Effector memory CD8-positive, alpha-beta T cell (primary cell): ENCODE results near the gene AXIN1.
"Not testable (repeated sequence)": the region's sequence is repeated elsewhere in the genome, so short reads cannot be mapped to it uniquely, and the experiment has no call there.

Experiments
- ATAC-seq: fragments of 150-1000 bp; cut with Tn5 transposase; replicated peaks from 2 replicates; pipeline ENCODE4 v1.10.0; 2021; ENCODE audit warnings: mild to moderate bottlenecking, moderate library complexity
- DNase-seq, 3 experiments: peaks; one replicate each; pipeline ENCODE4 v3.0.0; 2021
- H3K27ac Mint-ChIP-seq, 2 donors: one replicate each; pipeline ENCODE4 v1.8.0; 2022; ENCODE audit warnings: mild to moderate bottlenecking in 2 of 2, mixed read lengths in 2 of 2, moderate library complexity in 2 of 2
- H3K27me3 Mint-ChIP-seq, 2 donors: one replicate each; pipeline ENCODE4 v1.8.0; 2022; ENCODE audit warnings: mixed read lengths in 2 of 2
- H3K36me3 Mint-ChIP-seq: one replicate; pipeline ENCODE4 v1.8.0; 2022; ENCODE audit warnings: mild to moderate bottlenecking, moderate library complexity, mixed read lengths; ENCODE audit not compliant: insufficient read depth
- H3K4me1 Mint-ChIP-seq, 2 donors: one replicate each; pipeline ENCODE4 v1.8.0; 2022; ENCODE audit warnings: low read depth in 2 of 2, mixed read lengths in 2 of 2
- H3K4me3 Mint-ChIP-seq, 2 donors: one replicate each; pipeline ENCODE4 v1.8.0; 2022; ENCODE audit warnings: mild to moderate bottlenecking in 2 of 2, mixed read lengths in 2 of 2, moderate library complexity in 2 of 2
- H3K9me3 Mint-ChIP-seq, 2 donors: one replicate each; pipeline ENCODE4 v1.8.0; 2022; ENCODE audit warnings: mixed read lengths in 2 of 2

AXIN1 gene

DNA sequence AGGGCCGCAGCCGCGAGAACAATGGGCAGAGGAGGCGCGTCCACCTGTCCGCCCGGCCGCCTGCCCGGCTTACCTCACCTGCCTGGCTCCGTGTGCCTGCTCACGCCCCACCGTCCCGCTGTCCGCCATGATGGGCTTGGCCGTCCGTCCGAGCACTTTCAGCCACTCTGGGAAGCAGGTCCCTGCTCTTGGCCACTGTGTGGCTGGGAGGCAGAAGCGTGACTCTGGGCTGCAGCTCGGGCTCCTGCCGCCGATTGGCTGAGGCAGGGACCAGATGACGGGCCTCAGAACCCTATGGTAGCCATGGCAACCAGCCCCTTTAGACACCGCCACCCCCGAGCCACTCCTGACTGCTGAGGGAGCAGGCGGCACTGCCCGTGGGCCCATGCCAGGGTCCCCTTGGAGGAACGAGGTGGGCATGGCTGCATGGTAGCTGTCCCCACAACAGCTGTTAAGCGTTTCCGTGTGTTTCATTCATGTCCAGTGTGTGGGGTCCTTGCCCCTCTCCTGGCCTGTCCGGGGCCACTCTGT lies 8.9 kb upstream of the AXIN1 start:
- Mint-ChIP-seq H3K27ac (no peak overlapping the region), H3K4me1 (peaks cover 5 to 8% of the 10 kb centered on the region in 2 donors), H3K4me3 (no peak overlapping the region), H3K27me3 (peaks cover 0 to 7% of the 10 kb centered on the region in 2 donors), H3K9me3 (no peaks in the 10 kb centered on the region), H3K36me3 (peaks cover 7% of the 10 kb centered on the region)
- DNase-seq (no peak), ATAC-seq (no peak)

DNA sequence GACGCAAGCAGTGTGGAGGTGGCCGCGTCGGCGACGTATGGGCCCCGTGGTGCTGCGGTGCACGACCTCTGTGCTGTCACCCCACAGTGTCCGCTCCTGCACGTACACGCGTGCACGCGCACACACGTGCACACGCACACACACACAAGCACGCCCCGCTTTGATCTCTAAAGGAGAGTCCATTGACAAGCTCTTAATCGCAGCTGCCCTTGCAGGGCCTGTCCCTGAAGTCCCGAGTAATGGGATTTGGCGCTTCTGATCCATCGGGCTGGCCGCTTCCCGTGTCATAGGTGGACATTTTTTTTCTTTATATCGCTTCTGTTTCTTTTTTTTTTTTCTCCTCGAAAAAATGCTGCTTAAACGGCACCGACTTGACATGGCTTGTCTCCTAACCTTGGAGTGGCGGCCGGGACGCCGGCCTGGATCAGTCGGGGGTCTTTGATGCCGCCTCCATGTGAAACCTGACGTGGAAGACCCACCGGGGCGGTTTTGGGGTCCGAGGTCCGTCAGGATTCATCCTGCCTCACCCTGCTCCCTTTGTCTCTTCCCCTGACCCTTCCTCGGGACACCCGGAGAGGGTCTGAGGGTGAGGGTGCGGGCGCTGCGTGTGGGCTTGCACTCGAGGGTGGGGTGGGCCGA lies 8.3 kb upstream of the AXIN1 start:
- H3K4me1 Mint-ChIP-seq = peaks cover 5 to 9% of the 10 kb centered on the region in 2 donors
- H3K4me3 Mint-ChIP-seq = no peak overlapping the region
- H3K9me3 Mint-ChIP-seq = no peaks in the 10 kb centered on the region
- ATAC-seq (no peak), DNase-seq (no peak)
- no peak overlapping the region for H3K27ac Mint-ChIP-seq
- peaks cover 0 to 7% of the 10 kb centered on the region in 2 donors for H3K27me3 Mint-ChIP-seq
- H3K36me3 Mint-ChIP-seq = peaks cover 7% of the 10 kb centered on the region

DNA sequence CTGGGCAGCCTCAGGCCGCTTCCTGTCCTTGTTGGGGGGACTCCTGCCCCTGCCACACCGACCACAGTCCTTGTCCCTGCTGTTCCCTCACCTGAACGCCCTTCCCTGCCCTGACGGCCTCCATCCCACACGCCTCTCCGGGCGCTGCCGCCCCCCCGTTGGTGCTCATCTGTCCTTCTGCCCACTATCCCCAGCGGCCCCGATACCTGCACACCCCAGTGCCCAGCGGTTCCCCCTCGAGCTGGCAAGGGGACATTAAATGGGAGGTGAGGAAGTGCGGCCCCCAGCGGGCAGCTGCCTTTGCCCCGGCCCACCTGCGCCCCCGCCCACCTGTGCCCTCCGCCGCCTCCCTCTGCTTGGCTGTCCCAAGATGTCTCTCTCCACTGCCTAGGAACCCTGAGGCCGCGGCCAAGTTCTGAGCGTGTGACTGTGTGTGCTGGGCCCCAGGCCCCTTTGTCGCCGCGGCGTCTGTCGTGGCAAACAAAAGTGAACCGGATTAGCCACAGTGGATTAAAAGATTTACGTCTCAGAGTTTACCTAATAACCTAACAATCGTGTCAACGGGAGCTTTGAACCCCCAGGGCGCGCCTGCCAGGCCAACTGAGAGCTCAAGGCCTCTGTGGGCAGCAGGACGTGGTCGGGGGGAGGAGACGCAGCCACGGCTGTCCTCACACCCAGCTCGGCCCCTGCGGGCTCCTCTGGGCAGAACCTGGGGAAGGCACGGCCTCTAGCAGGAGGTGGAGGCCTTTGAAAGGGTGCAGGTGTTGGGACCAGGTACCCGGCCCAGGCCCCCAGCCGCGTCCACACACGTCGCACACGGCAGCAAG lies 7.6 kb upstream of the AXIN1 start:
- H3K27me3 Mint-ChIP-seq = peaks cover 0 to 7% of the 10 kb centered on the region in 2 donors
- H3K36me3 Mint-ChIP-seq = peaks cover 7% of the 10 kb centered on the region
- no peak overlapping the region for H3K27ac Mint-ChIP-seq
- DNase-seq = no peak
- no peaks in the 10 kb centered on the region for H3K9me3 Mint-ChIP-seq
- peaks cover 12% of the 10 kb centered on the region in 2 donors for H3K4me1 Mint-ChIP-seq
- no peak overlapping the region for H3K4me3 Mint-ChIP-seq
- no peak for ATAC-seq

DNA sequence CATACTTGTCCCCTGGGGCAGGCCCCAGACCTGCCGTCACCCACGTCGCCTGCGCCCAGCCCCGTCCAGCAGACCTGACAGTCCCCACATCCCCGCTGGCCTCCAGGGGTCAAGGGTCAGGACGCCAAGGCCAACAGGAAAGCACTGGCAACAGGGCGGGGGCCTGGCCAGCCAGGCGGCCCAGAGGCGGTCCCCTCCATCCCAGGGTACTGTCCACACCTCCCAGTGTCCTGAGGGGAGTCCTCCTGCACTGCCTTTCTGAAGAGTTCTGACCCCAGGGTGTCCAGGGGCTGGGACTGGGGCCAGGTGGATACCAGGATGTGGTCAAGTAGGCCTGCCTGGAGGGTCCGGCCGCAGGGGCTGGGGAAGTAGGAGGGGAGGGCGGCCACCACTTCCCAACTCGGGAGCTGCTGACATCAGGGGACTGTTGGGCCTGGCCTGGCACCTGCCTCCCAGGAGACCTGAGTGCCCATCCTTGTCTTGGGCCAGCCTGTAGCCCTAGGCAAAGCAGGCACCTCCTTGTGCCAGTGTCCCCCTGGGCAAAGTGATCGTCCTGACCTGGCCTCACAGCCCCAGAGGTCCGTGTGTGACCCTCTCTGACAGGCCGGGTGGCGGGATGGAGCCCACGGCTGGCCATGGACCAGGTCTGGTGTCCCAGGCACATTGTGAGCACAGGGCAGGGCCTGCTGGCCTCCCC lies 6.7 kb upstream of the AXIN1 start:
- Mint-ChIP-seq H3K4me1 (peaks cover 18 to 19% of the 10 kb centered on the region in 2 donors), H3K9me3 (no peaks in the 10 kb centered on the region), H3K36me3 (peaks cover 7% of the 10 kb centered on the region), H3K27ac (peak overlapping the region in 1 of 2 donors; percentile 35), H3K27me3 (peaks cover 0 to 7% of the 10 kb centered on the region in 2 donors), H3K4me3 (no peak overlapping the region)
- ATAC-seq (no peak), DNase-seq (no peak)

DNA sequence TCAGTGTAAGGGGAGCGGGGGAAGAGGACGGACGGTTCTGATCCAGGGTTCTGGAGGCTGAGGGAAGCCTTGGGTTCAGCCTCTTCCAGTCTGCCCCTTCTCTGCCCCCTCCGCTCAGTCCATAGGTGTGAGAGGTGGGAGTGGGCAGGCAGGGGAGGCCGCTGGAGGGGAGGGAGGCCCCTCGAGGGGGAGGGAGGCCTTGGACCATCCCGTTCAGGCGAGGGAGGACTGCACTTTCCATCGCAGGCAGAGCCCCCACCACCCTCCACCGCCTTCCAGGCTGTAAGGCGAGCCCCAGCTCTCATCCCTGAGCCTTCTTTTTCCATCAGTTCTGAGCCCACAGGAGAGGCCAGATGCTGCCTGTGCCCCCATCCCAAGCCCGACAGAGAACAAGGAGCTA lies 4.2 kb upstream of the AXIN1 start:
- Mint-ChIP-seq H3K36me3 (peaks cover 3% of the 10 kb centered on the region), H3K27ac (no peak overlapping the region), H3K9me3 (no peaks in the 10 kb centered on the region), H3K4me1 (peaks cover 17 to 20% of the 10 kb centered on the region in 2 donors), H3K4me3 (no peak overlapping the region), H3K27me3 (no peaks in the 10 kb centered on the region)
- DNase-seq (no peak), ATAC-seq (no peak)

DNA sequence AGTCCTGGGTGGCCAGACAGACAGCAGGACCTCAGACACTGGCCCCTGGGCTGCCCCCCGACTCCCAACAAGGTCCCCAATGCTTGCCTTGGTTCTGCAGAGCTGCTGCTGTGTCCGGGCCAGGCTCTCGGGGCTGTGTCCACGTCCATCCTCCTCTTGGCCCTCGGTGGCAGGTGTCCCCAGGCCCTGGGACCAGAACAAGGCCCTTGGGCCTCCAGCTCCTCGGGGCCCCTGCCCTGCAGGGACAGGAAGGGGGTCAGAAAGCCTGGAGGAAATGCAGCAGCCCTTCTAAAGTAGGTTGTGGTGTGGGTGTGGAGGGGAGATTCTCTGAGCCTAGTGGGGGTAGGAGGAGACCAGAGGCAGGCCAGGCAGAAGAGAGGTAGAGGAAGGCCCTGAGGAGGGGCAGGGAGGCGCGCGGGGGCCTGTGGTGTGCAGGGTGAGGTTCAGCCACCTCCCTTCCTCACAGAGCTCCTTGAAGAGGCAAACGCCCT lies 2.5 kb upstream of the AXIN1 start:
- peak; percentile 55 for ATAC-seq
- H3K4me3 Mint-ChIP-seq = peak overlapping the region; percentile 74 to 83
- H3K27me3 Mint-ChIP-seq = no peaks in the 10 kb centered on the region
- H3K27ac Mint-ChIP-seq = peak overlapping the region; percentile 73 to 90
- peaks cover 9% of the 10 kb centered on the region for H3K36me3 Mint-ChIP-seq
- no peaks in the 10 kb centered on the region for H3K9me3 Mint-ChIP-seq
- peaks cover 22 to 30% of the 10 kb centered on the region in 2 donors for H3K4me1 Mint-ChIP-seq
- DNase-seq = peak; percentile 59 to 65 (median 60)

DNA sequence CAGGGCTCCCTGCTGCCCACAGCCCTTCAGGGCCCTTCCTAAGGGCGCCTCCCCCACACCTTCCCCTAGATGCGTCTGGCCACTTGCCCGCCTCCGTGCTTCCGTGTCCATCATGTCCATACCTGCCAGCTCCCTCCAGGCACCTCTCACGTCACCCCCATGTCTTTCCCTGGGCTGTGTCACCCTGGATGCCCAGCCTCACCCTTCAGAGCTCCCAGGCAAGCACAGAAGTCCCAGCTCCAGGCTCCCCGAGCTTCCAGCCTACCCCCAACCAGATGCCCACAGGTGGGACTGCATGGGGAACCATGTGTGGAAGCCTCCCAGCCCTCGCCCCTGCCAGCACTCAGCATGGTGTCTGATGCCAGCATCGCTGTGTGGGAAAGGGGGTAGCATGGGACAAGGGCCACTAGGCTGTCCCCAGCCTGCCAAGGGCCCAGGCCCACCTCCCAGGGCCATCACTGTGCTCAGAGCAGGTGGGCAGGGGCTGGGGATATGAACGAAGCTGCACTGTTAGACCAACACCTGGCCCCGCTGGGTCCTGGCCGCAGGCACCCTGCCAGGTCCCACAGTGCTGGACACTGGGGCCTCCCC lies 1.9 kb upstream of the AXIN1 start:
- no peaks in the 10 kb centered on the region for H3K9me3 Mint-ChIP-seq
- peaks cover 27 to 35% of the 10 kb centered on the region in 2 donors for H3K4me1 Mint-ChIP-seq
- DNase-seq = no peak
- peak overlapping the region; percentile 74 to 83 for H3K4me3 Mint-ChIP-seq
- H3K27ac Mint-ChIP-seq = peak overlapping the region; percentile 73 to 90
- peaks cover 15% of the 10 kb centered on the region for H3K36me3 Mint-ChIP-seq
- no peak for ATAC-seq
- no peaks in the 10 kb centered on the region for H3K27me3 Mint-ChIP-seq

DNA sequence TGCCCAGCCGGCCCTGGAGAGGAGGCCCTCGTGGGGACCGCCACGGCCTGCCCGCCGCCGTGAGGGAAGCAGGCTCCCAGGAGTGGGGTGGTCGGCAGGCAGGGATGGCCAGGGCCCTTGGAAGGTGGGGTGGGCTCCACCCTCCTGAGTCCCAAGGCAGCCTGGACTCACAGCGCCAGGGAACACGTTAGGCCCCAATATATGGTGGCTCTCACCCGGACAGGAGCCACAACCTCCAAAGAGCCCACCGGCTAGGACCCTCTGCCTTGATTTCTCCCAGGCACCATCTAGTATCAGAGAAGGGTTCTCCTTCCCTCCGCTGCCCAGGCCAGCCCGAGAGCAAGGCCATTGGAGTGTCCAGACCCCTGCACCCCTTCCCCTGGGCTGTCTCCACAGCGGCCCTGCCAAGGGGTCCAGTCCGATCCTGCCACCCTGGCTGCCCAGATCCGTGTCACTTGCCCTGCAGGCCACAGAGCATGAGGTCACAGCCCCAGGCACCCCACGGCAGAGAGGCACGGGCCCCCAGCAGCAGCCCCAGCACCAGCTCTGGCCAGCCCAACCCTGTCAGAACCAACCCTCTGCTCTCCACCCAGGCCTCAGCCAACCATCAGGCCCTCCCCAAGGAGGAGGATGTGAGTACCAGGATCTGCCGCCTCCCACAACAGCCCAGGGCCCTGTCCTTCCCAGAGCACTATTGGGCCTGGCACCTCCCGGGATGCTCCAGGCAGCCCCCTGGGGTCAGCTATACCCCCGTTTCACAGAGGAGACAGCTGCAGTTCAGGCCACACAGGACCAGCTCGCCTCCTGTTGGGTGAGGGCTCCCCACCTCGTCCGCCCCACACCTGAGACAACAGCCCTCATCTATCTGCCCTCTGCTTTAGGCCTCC lies 1.1 kb upstream of the AXIN1 start:
- Mint-ChIP-seq H3K9me3 (no peaks in the 10 kb centered on the region), H3K36me3 (peaks cover 16% of the 10 kb centered on the region), H3K4me3 (peak overlapping the region; percentile 74 to 83), H3K27ac (peak overlapping the region in 1 of 2 donors; percentile 73), H3K27me3 (no peaks in the 10 kb centered on the region), H3K4me1 (peaks cover 31 to 37% of the 10 kb centered on the region in 2 donors)
- DNase-seq (peak in 2 of 3 experiments; percentile 15 to 26), ATAC-seq (no peak)

DNA sequence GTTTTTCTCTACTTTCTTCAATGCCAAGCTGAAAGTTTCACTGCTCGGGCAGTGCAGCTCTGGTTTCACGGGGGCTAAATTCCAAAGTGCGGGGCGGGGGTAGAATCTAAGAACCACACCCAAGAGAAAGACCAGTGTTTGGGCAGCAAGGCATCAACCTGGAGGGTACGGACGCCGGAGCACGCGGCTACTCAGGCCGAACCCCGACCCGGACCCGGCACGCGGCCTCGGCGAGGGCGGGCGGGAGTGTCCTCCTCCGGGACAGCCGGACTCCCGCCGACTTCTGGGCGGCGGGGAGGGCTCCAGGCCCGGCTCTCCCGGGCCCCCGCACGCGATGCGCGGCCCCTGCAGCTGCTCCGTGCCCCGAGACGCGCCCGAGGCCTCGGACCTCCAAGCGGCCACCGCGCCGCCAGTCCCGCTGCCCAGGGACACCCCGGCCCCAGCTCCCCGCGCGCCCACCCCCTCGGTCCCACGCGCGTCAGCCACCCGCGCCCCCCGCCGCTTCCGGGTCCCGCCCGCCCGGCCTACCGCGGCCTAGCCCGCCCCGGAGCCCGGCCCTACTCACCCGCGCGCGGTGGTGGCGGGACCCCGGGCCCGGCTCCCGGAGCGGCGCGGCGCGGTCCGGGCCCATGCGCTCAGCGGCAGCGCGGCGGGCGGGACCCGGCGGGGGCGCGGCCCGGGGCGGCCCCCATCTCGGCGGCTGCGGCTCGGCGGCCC lies 561 bp downstream of the AXIN1 start:
- no peaks in the 10 kb centered on the region for H3K9me3 Mint-ChIP-seq
- peak; percentile 23 for ATAC-seq
- peak overlapping the region; percentile 79 to 85 for H3K4me3 Mint-ChIP-seq
- no peak for DNase-seq
- peaks cover 45 to 54% of the 10 kb centered on the region in 2 donors for H3K4me1 Mint-ChIP-seq
- H3K36me3 Mint-ChIP-seq = peaks cover 13% of the 10 kb centered on the region
- H3K27me3 Mint-ChIP-seq = no peaks in the 10 kb centered on the region
- H3K27ac Mint-ChIP-seq = peak overlapping the region; percentile 56 to 86

DNA sequence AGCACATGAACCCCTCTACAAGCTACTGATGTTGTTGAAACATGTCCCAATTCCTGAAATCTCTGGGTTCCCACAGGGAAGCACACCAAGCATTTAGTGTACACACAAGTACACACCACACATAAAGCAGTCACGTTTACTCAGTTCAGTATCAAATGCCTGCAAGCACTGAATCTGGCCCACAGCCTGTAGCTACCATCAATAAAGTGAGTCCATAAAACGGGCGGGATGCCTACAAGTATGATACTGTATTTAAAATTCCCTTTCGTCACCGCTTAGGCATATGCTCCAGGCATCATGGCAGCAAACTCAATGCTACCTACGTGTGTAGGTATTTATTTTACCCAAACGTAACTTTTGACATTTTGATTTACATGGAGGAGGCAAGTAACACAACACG lies 2.3 kb downstream of the AXIN1 start:
- Mint-ChIP-seq H3K4me1 (peaks cover 55 to 66% of the 10 kb centered on the region in 2 donors), H3K4me3 (peak overlapping the region in 1 of 2 donors; percentile 79)
- no peak for ATAC-seq

DNA sequence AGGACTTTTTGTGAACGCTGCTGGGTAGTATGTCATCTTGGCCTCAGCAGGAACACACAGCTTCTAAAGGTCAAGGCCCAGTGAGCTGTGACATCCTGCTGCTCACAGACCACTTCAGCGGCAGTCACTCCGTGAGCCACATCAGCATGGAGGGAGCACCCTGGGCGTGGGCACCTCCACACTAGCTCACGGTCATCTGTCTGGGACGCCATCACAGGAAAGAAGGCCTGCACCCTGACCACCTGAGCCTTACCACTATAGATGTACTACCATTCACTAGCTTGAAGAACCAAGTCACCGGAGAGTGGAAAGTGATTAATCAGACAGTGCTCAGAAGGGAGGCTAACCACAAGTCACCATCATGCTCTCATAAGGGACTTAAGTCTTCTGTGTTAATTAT lies 3.3 kb downstream of the AXIN1 start:
- Mint-ChIP-seq H3K27me3 (no peaks in the 10 kb centered on the region), H3K27ac (peak overlapping the region in 1 of 2 donors; percentile 69), H3K36me3 (peaks cover 29% of the 10 kb centered on the region), H3K9me3 (no peaks in the 10 kb centered on the region), H3K4me1 (peaks cover 56 to 66% of the 10 kb centered on the region in 2 donors), H3K4me3 (no peak overlapping the region)
- ATAC-seq (no peak), DNase-seq (no peak)

More for the DNA sequence above, 2.3 kb downstream of the AXIN1 start:
- H3K9me3 Mint-ChIP-seq = no peaks in the 10 kb centered on the region
- no peak for DNase-seq
- H3K27ac Mint-ChIP-seq = no peak overlapping the region
- peaks cover 22% of the 10 kb centered on the region for H3K36me3 Mint-ChIP-seq
- H3K27me3 Mint-ChIP-seq = no peaks in the 10 kb centered on the region

DNA sequence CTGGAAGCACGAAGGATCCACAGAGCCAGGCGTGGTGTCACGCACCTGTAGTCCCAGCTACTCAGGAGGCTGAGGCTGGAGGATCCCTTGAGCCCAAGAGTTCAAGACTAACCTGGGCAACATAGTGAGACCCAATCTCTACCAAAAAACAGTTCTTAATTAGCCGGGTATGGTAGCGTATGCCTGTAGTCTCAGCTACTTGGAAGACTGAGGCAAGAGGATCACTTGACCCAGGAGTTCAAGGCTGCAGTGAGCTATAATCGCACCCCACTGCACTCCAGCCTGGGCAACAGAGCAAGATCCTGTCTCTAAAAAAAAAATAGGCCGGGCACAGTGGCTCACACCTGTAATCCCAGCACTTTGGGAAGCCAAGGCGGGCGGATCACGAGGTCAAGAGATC lies 4.0 kb downstream of the AXIN1 start:
- DNase-seq, H3K9me3 Mint-ChIP-seq, ATAC-seq, H3K27ac Mint-ChIP-seq, H3K27me3 Mint-ChIP-seq: not testable (repeated sequence)
- Mint-ChIP-seq H3K4me3 (peak overlapping the region in 1 of 2 donors; percentile 33), H3K36me3 (peaks cover 36% of the 10 kb centered on the region), H3K4me1 (peaks cover 50 to 59% of the 10 kb centered on the region in 2 donors)
